HG02943 (cell line): ENCODE data around the gene STING1.
"Not testable (repeated sequence)": the region's sequence is repeated elsewhere in the genome, so short reads cannot be mapped to it uniquely, and the experiment has no call there.

Experiments
- ATAC-seq: cut with Tn5 transposase; IDR thresholded peaks from one replicate; pipeline ENCODE4 v1.9.1; 2021; ENCODE audit warnings: mild to moderate bottlenecking, low read depth, moderate library complexity; ENCODE audit not compliant: unreplicated experiment

STING1 gene

DNA sequence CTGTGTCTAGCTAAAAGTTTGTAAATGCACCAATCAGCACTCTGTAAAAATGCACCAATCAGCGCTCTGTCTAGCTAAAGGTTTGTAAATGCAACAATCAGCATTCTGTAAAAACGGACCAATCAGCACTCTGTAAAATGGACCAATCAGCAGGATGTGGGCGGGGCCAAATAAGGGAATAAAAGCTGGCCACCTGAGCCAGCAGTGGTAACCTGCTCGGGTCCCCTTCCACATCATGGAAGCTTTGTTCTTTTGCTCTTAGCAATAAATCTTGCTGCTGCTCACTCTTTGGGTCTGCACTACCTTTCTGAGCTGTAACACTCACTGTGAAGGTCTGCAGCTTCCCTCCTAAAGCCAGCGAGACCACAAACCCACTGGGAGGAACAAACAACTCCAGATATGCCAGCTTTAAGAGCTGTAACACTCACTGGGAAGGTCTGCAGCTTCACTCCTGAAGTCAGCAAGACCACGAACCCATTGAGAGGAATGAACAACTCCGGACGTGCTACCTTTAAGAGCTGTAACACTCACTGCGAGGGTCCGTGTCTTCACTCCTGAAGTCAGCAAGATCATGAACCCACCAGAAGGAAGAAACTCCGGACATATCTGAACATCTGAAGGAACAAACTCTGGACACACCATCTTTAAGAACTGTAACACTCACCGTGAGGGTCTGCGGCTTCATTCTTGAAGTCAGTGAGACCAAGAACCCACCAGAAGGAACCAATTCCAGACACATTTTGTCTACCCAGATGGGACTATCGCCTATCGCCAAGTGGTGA lies 20.7 kb upstream of the STING1 start:
- ATAC-seq, result not testable (repeated sequence)

DNA sequence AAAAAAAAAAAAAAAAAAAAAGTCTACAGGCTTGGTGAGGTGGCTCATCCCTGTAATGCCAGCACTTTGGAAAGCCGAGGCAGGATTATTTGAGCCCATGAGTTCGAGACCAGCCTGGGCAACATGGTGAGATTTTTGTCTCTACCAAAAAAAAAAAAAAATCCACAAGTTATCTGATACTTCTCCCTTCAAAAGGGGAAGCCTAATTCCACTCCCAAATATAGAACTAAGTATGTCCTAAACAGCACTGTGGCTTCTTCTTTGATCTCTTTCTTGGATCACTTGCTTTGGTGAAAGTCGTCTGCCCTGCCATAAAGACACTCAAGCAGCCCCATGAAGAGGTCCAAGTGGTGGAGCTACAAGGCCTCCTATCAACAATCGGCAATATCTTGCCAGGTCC lies 18.8 kb upstream of the STING1 start:
- ATAC-seq, result no peak

DNA sequence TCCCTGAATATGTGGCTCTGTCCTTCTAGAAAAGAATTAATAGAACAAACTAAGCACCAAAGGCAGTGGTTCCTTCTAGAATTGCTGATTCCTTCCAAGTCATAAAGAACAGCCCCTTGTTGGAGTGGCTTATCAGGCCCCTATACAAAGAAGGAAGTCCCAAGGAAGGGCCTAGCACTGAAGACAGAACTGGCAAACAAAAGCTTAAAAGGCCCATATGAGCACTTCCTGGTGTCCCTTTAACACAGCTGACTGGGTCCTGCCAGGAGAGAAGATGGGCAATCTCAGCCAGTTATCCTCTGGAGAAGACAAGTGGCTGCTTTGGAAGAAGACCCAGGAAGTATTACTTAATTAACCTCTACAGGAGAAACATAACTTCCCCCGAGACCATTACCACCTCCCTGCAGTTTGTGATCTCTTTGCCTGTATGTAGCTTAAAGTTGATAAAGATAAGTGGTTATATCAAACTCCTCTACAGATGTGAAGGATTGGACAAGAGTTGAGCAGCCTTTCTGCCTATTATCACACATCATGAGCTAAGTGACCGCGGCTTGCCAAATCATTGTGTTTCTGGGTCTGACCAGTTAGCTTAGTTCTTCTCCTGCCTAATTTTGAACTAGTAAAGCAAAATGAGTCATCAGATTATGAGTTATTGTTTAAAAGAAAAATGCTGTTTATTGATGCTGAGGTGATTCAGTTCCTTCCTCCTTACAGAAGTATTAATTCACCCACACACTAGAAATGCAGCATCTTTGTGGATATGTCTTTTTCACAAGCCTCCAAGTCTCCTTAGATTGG lies 13.3 kb upstream of the STING1 start:
- ATAC-seq, result no peak

DNA sequence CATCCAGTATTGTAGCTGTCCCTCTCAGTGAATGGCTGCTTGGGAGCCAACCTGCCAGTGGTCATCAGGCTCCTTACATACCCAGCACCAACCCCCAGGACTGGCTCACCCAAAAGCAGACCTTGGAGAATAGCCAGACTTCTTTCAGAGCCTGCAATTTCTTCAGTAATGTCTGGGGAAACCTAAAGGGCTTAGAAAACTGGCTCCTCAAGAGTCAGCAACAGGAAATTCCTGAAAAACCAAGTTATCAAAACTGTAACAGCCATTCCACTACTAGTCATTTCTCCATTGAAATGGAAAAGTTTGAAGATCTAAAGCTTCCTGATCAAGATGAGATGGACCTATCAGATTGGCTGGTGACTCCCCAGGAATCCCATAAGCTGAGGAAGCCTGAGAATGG lies 12.3 kb upstream of the STING1 start:
- ATAC-seq, result no peak

DNA sequence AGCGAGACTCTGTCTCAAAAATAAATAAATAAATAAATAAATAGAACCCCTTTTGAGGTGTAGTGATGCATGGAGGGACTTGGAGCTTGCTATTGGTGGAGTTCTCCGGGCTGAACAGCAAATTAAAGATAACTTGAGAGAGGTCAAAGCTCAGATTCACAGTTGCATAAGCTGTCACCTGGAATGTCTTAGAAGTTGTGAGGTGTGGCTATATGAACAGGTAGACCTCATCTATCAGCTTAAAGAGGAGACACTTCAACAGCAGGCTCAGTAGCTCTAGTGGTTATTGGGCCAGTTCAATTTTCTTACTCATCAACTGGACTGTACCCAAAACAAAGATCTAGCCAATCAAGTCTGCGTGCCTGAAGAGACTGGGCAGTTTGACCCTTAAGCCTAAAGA lies 11.7 kb upstream of the STING1 start:
- no peak for ATAC-seq

DNA sequence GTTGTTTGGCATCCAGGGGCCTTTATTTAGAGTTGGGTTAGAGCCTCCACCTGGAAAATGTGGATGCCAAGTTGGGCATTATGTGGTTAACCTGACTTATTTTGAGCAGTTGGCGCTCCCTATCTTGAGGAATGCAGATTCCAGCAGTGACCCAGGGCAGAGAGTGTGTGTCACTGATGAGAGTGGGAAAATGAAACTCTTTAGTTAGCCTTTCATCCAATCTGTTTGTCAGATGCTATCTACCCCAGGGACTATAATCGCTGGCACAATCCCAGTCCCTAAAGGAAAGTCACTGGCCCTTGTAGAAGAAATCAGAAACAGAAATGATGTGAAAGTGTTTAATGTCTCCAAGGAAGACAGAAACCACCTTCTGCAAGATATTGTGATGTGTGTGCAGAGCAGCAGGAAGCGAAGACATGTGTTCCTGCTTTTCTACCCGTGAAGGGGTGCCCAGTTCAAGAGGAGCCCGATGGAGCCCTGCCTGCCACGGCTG lies 10.2 kb upstream of the STING1 start:
- no peak for ATAC-seq

DNA sequence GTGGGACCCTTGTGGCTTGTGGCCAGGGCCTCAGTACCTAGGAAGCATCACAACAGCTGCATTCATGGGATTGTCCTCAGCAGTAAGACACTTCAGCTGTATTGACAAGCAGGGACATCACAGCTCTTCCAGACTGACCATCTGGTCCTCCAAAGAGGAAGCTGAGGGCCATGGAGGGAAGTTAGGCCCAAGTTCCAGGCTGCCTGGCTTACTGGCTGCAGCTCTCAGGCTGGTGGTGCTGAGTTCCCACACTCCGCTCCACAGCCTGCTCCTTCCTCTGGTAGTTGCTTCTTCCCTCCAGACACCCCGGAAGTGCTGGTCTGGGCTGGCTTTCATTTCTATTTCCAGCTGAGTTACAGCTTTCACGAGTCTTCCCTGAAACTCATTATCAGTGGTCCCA lies 5.7 kb upstream of the STING1 start:
- no peak for ATAC-seq

DNA sequence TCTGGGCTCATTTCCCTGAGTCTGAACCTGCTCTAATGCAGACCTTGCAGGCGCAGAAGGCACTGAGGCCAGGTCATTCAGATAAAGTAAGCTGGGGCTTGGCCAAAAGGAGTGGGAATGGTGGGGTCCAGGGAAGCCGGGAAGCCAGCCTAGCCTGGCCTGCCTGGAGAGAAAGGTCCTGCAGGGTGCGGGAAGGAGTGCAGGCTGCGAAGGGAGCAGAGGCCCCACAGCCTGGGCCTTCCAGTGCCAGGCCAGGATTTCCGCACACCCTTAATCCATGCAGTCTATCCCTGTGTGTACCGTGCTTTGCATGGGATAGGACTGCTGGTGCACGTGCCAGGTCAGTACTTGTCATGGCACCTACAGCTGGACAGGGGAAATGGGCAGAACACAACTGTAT lies 3.6 kb upstream of the STING1 start:
- no peak for ATAC-seq

DNA sequence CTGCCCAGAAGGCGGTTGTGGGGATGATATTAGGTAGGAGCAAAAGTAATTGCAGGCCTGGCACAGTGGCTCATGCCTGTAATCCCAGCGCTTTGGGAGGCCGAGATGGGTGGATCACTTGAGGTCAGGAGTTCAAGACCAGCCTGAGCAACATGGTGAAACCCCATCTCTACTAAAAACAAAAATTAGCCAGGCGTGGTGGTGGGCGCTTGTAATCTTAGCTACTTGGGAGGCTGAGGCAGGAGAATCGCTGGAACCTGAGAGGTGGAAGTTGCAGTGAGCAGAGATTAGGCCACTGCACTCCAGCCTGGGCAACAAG lies 291 bp upstream of the STING1 start:
- not testable (repeated sequence) for ATAC-seq

DNA sequence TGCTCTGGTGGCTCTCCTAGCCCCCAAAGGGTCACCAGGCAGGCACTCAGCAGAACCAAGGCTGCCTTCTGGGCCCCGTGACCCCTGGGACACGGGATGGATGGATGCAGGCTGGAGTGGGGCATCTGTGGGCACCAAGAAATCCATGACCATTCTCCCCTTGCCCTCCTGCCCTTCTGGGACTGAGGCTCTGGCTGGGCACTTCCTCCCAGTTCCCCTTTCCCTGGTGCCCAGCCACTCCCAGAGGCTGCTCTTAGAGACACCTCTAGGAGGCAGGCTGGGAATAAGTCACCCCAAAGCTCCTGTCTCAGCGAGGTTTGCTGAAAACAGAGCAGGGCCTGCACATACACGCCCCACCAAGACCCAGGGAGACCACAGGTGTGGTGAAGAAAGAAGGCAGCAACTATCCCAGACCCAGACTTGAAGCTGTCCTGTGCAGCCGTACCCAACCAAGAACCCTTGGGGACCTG lies 943 bp downstream of the STING1 start:
- no peak for ATAC-seq

DNA sequence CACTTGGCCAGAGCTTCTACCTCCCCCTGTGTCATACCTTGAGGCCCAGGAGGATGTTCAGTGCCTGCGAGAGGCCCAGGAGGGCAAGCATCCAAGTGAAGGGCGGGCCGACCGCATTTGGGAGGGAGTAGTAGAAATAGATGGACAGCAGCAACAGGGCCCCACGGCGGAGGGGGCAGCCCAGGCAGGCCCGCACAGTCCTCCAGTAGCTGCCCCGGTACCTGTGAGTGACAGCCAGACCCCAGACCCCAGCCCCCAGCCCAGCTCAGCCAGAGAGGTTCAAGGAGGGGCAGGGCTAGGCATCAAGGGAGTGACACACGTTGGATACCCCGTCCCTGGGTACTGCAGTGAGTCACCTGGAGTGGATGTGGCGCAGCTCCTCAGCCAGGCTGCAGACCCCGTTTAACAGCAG lies 1.4 kb downstream of the STING1 start:
- ATAC-seq, result no peak

DNA sequence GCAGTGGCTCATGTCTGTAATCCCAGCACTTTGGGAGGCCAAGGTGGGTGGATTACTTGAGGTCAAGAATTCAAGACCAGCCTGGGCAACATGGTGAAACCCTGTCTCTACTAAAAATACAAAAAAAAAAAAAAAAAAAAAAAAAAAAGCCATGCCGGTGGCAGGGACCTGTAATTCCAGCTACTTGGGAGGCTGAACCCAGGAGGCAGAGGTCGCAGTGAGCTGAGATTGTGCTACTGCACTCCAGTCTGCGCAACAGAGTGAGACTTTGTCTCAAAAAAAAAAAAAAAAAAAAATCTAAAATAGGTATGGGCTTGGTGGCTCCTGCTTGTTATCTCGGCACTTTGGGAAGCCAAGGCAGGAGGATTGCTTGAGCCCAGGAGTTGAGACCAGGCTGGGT lies 2.8 kb downstream of the STING1 start:
- ATAC-seq, result not testable (repeated sequence)

DNA sequence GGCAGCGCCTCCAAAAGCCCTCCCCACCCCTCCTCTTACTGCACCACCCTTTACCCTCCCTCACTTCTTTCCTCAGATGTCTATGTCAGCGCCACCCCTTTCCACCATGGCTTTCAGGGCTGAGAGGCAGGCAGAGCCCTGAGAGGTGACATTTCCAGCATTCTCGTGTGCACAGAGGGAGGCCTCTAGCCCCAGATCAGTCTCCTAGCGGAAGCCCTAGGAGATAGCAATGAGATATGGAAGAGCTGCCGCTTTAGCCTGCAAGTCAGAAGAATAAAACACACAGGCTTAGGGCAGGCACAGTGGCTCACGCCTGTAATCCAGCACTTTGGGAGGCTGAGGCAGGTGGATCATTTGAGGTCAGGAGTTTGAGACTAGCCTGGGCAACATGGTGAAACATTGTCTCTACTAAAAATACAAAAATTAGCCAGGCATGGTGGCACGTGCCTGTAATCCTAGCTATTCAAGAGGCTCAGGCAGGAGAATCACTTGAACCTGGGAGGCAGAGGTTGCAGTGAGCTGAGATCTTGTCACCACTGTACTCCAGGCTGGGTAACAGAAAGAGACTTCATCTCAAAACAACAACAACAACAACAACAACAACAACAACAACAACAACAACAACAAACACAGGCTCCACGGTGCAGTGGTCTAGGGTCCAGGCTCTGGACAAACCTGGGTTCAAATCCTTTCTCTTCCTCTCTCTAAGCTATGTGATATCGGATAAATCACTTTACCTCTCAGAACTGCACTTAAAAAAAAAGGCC lies 3.7 kb downstream of the STING1 start:
- not testable (repeated sequence) for ATAC-seq

DNA sequence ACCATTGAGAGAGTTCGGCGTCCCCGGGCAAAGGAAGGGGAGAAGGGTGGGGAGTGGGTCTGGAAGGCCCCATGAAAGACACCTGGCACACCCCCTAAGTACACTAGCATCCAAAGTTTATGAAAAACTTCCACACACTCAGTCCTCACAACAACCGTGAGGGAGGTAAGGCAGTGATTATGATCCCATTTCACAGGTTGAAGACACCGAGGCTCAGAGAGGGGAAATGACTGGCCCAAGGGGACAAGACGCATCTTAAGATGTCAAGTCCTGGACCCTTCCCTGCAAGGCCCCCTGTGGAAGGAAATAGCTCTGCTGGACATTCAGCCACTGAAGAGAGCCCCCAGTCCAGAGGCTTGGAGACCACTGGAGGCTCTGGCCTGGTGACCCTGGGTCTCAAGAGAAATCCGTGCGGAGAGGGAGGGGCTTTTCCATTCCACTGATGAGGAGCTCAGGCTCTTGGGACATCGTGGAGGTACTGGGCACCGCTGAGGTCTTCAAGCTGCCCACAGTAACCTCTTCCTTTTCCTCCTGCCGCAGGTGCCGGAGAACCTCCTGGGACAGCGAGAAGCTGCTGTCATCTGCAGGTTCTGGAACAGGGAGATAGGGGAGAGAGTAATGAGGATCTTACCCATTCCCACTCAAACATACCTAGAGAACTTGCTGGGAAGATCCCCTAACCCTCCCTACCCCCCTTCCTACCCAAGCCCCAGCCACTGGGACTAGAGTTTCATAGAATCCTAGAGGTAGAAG lies 6.5 kb downstream of the STING1 start:
- no peak for ATAC-seq

DNA sequence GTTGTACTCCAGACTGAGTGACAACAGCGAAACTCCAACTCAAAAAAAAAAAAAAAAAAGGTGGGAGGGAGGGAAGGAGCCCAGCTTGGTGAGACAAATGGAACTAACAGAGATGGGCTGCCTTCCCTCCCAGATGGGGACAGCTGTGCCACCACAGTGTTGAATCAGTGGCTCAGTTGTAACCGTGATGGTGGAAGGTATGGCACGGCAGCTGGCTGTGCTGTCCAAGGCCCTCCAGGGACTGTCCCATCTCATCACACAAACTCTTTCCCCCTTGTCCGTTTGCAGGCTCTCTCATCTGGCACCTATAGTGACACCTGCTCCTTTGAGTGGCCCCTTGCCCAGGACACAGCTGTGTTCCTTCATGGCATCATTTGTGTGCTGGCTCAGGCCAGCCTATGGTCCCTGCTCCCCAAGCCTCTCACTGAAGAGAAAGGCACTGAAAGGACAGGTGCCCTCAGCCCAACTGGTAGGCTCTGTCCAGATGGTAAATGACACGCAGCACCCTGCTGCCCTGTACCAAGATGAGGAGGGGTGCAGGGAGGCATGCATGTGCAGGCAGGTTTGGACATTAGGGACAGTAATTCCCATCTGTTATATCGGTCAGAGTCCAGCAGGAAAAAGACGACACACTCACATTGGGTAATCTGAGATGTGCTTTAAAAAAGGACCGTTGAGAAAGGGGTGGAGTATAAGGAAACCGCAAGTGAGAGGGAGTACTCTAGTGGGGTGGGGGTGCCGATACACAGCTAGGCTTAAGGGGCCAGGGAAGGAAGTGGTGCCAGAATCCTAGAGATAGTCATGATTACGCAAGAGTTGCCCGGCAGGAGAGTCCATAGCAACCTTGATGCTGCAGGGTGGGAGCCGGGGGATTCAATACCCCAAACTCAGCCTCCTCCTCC lies 7.4 kb downstream of the STING1 start:
- no peak for ATAC-seq

DNA sequence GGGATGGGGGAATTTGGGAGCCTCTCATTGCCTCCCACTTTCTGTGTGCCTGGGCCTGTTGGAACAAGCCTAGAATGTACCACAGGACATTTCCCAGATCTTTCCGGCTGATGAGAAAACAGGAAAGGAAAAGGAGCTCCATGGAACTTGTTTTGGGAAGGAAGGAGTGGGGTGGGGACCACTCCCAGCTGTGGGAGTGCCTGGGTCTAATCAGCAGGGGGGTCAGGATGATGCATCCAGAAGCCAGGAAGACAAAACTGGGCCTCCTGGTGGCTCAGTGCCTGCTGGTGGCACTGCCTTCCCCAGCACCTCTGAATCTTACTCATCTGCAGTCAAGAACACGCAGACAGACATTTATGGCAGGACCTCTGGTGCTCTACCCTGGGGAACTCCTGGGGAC lies 9.0 kb downstream of the STING1 start:
- ATAC-seq, result no peak

DNA sequence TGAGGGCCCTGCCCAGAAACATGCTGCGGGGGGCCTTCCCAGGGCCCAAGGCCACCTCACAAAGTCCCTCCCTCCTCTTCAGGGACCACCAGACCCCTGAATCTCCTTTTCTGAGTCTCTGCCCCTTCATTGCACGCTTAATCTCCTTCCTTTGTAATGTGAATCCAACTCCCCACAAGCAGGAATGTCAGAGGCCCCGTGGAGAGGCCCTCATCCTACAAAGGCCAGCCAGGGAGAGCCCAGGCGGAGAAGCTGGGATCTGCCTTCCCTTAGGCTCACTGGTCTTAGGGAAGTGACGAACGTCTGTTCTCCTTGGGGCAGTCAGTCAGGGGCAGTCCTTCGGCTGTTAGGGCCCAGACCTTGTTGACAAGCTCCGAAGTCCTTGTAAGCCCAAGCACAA lies 9.5 kb downstream of the STING1 start:
- ATAC-seq, result no peak

DNA sequence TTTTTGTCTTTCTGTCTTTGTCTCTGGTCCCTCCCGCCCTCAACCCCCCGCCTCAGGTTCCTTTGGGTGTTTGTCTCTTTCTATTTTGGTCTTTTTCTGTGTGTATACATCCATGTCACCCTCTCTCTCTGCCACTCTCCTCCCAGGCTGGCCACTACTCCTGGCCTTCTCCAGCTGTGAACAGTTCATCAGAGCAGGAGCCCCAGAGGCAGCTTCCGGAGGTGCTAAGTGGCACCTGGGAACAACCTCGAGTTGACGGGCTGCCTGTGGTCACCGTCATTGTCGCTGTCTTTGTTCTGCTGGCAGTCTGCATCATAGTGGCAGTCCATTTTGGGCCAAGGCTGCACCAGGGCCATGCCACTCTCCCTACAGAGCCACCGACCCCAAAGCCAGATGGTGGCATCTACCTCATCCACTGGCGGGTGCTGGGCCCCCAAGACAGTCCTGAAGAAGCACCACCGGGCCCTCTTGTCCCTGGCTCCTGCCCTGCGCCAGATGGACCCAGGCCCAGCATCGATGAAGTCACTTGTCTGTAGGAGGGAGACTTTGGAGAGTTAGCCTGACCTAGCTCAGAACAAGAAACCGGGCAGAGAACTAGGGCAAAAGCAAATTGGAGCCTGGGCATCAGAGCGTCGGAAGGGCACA lies 10.1 kb downstream of the STING1 start:
- ATAC-seq, result no peak

DNA sequence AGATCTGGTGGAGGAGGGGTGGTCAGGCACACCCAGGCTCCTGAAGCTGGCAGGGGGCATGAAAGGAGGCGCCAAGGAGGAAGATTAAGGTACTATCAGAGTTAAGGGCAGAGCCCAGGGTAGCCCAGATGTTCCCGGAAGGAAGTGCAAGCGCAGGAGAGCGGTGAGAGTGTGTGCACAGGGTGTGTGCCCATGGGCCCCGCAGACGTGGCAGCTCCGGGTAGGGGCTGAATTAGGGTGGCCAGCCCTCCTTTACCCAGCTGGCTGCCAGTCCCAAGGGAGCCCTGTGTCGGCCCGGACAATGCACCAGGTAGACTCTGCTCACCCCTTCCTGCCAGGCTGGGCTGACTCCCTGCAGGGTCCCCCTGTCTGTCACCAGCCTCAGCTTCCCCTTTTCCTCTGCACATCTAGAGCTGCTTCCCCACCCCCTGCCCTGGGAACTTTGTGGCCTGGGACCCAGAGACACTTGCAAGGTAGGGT lies 11.7 kb downstream of the STING1 start, which contains the start of gene SMIM33:
TSS of gene SMIM33 (plus strand) at position 184 of the 480 bp plus-strand sequence. CDS start at position 302, 118 bp downstream.
- ATAC-seq, result no peak
